Immature natural killer cell (primary cell): ENCODE measurements around the gene BCL2L14. TPM values are rescaled to one million over a fixed set of nuclear protein-coding genes. Genes with fewer than 3 reads are reported as not detected.

Experiments
- DNase-seq, 3 donors: peaks; one replicate each; pipeline ENCODE4 v3.0.0; 2022; ENCODE audit warnings: mixed read lengths in 1 of 3
- H3K27ac Mint-ChIP-seq, 6 donors: one replicate each; pipeline ENCODE4 v1.8.0; 2020; ENCODE audit warnings: mixed read lengths in 6 of 6, mild to moderate bottlenecking in 5 of 6, inconsistent platforms in 4 of 6, moderate library complexity in 3 of 6
- H3K27me3 Mint-ChIP-seq, 3 donors: one replicate each; pipeline ENCODE4 v1.8.0; 2020 to 2021; ENCODE audit warnings: low read depth in 3 of 3, mild to moderate bottlenecking in 3 of 3, mixed read lengths in 3 of 3, moderate library complexity in 3 of 3, inconsistent platforms in 1 of 3
- H3K36me3 Mint-ChIP-seq, 3 donors: one replicate each; pipeline ENCODE4 v1.8.0; 2020; ENCODE audit warnings: mixed read lengths in 3 of 3, inconsistent platforms in 2 of 3, mild to moderate bottlenecking in 2 of 3
- H3K4me1 Mint-ChIP-seq, 2 donors: one replicate each; pipeline ENCODE4 v1.8.0; 2020; ENCODE audit warnings: inconsistent platforms in 2 of 2, mild to moderate bottlenecking in 2 of 2, mixed read lengths in 2 of 2, moderate library complexity in 1 of 2
- H3K4me3 Mint-ChIP-seq, 5 donors: one replicate each; pipeline ENCODE4 v1.8.0; 2020; ENCODE audit warnings: mild to moderate bottlenecking in 5 of 5, mixed read lengths in 5 of 5, inconsistent platforms in 3 of 5, moderate library complexity in 3 of 5
- H3K9me3 Mint-ChIP-seq, 6 donors: one replicate each; pipeline ENCODE4 v1.8.0; 2020; ENCODE audit warnings: mild to moderate bottlenecking in 6 of 6, mixed read lengths in 6 of 6, inconsistent platforms in 4 of 6, moderate library complexity in 3 of 6
- polyA plus RNA-seq, 3 donors: library from polyadenylated mRNA; unstranded; fragments of 300-500 nt; fragmentation: Illumina TruSeq; gene quantifications; one replicate each; pipeline ENCODE4 v1.2.3, GENCODE V29; 2021

The BCL2L14 gene
- polyA plus RNA-seq, 3 donors from 2014 or later, result not detected

DNA sequence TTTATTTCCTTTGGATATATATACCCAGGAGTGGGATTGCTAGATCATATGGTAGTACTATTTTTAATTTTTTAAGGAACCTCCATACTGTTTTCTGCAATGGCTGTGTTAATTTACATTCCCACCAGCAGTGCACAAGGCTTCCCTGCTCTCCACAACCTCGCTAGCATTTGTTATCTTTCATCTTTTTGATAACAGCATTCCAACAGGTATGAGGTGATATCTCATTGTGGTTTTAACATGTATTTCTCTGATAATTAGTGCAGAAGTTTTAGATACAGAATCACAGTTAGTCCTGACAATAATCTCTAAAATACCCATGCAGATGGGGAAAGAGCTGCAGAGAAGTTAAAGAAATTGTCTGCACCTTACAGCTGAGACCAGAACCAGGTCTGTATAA lies 35.5 kb upstream of the BCL2L14 start:
- Mint-ChIP-seq H3K36me3 (no peaks in the 10 kb centered on the region), H3K9me3 (no peaks in the 10 kb centered on the region), H3K27ac (no peak overlapping the region), H3K27me3 (peaks cover 2 to 10% (median 10%) of the 10 kb centered on the region in 3 donors), H3K4me1 (peaks cover 16 to 18% of the 10 kb centered on the region in 2 donors), H3K4me3 (no peak overlapping the region)
- no peak for DNase-seq

DNA sequence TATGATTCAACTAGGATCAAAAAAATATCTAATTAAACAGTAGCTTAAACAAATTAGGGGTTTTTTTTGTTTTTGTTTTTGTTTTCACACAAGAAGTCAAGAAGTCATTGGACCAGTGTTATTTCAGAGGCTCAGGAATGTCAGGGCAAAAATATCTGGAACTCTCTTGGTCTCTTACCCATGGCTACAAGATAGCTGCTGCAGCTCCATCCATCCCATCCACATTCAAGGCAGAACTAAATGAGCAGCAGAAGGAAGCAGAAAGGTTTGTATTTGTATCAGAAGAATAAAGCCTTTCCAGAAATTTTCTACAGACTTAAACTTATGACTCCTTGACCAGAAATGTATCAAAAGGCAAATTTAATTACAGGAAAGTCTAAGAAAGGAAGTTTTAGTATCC lies 33.8 kb upstream of the BCL2L14 start:
- Mint-ChIP-seq H3K4me1 (peaks cover 15% of the 10 kb centered on the region in 2 donors), H3K4me3 (no peak overlapping the region), H3K9me3 (no peaks in the 10 kb centered on the region), H3K27me3 (peaks cover 0 to 15% (median 8%) of the 10 kb centered on the region in 3 donors), H3K36me3 (no peaks in the 10 kb centered on the region), H3K27ac (no peak overlapping the region)
- no peak for DNase-seq

DNA sequence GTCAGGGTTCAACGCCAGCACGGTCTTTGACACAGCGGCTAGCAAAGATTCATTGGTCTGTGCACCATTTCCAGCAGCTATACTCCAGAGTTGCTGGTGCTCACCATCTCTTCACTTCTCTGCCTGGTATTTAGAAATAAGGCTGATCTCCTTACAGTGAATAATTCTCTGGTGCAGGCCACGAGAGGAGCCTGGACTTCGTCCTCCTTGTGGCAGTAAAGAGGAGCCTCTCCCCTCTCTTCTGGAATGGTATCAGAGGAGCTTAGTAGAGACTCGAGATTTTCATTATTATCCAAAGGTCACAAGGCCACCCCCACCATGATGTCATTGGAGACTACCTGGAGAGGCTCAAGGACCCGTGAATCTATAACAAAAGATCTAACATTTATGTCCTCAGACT lies 30.8 kb upstream of the BCL2L14 start:
- Mint-ChIP-seq H3K9me3 (peaks cover 0 to 4% (median 0%) of the 10 kb centered on the region in 6 donors), H3K36me3 (no peaks in the 10 kb centered on the region), H3K27me3 (peaks cover 0 to 10% (median 8%) of the 10 kb centered on the region in 3 donors), H3K4me3 (no peak overlapping the region), H3K27ac (no peak overlapping the region), H3K4me1 (no peaks in the 10 kb centered on the region)
- no peak for DNase-seq

DNA sequence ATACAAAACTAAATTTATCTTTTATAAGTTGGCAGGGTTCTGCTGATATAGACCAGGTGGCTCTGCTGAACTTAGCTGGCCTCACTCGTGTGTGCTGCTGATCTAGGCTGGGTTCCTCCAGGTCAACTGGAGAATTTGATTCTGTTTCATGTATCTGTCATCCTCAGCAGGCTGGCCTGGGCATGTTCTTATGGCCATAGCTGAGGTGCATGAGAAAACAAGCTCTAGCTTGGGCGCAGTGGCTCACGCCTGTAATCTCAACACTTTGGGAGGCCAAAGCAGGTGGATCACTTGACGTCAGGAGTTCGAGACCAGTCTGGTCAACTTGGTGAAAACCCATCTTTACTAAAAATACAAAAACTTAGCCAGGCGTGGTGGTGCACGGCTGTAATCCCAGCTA lies 24.3 kb upstream of the BCL2L14 start:
- H3K27me3 Mint-ChIP-seq, result peaks cover 0 to 2% (median 1%) of the 10 kb centered on the region in 3 donors
- H3K36me3 Mint-ChIP-seq, result no peaks in the 10 kb centered on the region
- DNase-seq, result no peak
- H3K4me1 Mint-ChIP-seq, result no peaks in the 10 kb centered on the region
- H3K9me3 Mint-ChIP-seq, result peaks cover 0 to 4% (median 0%) of the 10 kb centered on the region in 6 donors
- H3K27ac Mint-ChIP-seq, result no peak overlapping the region
- H3K4me3 Mint-ChIP-seq, result no peak overlapping the region

DNA sequence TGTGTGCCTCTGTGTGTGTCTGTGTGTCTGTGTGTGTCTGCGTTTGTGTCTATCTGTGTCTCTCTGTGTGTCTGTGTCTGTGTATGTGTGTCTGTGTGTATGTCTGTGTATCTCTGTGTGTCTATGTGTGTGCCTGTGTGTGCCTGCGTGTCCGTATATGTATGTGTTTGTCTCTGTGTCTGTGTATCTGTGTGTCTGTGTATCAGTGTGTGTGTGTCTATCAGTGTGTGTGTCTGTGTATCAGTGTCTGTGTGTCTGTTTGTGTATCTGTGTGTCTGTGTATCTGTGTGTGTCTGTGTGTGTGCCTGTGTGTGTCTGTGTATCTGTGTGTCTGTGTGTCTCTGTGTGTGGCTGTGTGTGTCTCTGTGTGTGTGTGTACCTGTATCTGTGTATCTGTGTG lies 23.1 kb upstream of the BCL2L14 start:
- no peak for DNase-seq
- Mint-ChIP-seq H3K9me3 (peaks cover 0 to 4% (median 0%) of the 10 kb centered on the region in 6 donors), H3K4me3 (no peak overlapping the region), H3K4me1 (no peaks in the 10 kb centered on the region), H3K27me3 (peaks cover 0 to 2% (median 0%) of the 10 kb centered on the region in 3 donors), H3K27ac (no peak overlapping the region), H3K36me3 (no peaks in the 10 kb centered on the region)

DNA sequence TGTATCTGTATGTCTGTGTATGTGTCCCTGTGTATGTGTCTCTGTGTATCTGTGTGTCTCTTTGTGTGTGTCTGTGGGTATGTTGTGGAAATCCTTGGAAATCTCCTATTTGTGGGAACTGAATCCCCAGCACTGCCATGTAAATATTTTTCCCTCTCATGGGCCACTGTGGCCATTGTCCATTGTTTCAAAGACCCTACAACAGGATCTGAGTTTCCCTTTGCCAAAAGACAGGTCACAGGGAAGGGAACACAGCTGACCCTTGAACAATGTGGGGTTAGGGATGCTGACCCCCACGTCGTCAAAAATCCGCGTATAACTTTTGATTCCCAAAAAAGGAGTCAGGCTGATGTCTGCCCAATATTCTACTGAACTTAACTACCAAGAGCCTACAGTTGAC lies 22.5 kb upstream of the BCL2L14 start:
- no peak for DNase-seq

DNA sequence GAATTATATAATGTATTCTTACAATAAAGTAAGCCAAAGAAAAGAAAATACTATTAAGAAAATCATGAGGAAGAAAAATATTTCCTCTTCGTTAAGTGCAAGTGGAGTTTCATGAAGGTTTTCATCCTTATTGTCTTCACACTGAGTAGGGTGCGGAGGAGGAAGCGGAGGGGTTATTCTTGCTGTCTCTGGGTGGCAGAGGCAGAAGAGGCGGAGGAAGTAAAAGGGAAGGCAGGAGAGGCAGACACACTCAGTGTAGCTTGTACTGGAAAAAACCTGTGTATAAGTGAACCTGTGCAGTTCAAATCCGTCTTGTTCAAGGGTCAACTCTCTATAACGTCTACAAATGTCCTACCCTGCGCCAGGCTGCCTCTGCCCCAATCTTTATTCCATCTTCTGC lies 22.0 kb upstream of the BCL2L14 start:
- Mint-ChIP-seq H3K27me3 (peaks cover 0 to 2% (median 0%) of the 10 kb centered on the region in 3 donors), H3K9me3 (peaks cover 0 to under 1% (median 0%) of the 10 kb centered on the region in 6 donors), H3K36me3 (no peaks in the 10 kb centered on the region), H3K27ac (no peak overlapping the region), H3K4me3 (no peak overlapping the region), H3K4me1 (no peaks in the 10 kb centered on the region)
- no peak for DNase-seq

More for the DNA sequence above, 22.5 kb upstream of the BCL2L14 start:
- Mint-ChIP-seq H3K9me3 (peaks cover 0 to 4% (median 0%) of the 10 kb centered on the region in 6 donors), H3K27ac (no peak overlapping the region), H3K4me1 (no peaks in the 10 kb centered on the region), H3K36me3 (no peaks in the 10 kb centered on the region), H3K4me3 (no peak overlapping the region), H3K27me3 (peaks cover 0 to 2% (median 0%) of the 10 kb centered on the region in 3 donors)

DNA sequence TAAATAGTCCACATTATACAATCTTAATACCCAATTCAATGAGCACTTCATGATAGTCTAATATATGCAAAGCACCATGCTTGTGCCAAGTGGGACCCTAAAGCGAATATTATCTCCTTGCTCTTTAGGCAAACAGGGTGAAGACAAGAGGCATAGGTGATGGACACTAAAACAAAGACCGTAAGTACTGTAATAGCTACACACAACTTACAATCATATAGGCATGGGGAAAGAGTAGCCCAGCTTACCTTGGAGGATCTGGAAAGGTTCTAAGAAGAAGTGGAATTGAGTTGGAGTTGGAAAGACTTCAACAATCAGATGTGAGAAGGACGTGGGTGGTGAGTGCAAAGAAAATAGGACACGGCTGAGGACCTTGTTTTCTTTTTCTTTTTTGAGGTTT lies 19.1 kb upstream of the BCL2L14 start:
- Mint-ChIP-seq H3K27me3 (peaks cover 0 to 2% (median 0%) of the 10 kb centered on the region in 3 donors), H3K9me3 (no peaks in the 10 kb centered on the region), H3K4me1 (no peaks in the 10 kb centered on the region), H3K4me3 (no peak overlapping the region), H3K36me3 (no peaks in the 10 kb centered on the region), H3K27ac (no peak overlapping the region)
- no peak for DNase-seq

DNA sequence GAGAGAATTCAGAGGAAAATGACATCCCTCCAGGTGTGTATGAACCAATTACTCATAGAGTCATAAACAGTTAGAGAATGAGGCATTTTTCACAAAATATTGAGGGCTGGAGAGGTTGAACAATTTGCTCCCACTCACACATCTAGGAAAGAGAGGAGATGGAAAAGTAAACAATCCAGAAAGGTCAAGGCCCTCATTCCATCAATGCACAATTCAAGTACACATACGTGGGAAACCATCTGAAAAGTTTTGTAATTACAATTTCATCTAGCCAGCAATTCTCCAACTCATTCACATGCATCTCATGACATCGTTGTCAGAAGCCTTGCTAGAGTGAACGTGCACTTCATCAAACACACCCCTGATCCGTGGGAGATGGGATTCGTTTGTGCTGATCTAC lies 15.7 kb upstream of the BCL2L14 start:
- Mint-ChIP-seq H3K4me3 (no peak overlapping the region), H3K27me3 (peaks cover 0 to 5% (median 0%) of the 10 kb centered on the region in 3 donors), H3K36me3 (no peaks in the 10 kb centered on the region), H3K4me1 (no peaks in the 10 kb centered on the region), H3K9me3 (no peaks in the 10 kb centered on the region), H3K27ac (no peak overlapping the region)
- no peak for DNase-seq

DNA sequence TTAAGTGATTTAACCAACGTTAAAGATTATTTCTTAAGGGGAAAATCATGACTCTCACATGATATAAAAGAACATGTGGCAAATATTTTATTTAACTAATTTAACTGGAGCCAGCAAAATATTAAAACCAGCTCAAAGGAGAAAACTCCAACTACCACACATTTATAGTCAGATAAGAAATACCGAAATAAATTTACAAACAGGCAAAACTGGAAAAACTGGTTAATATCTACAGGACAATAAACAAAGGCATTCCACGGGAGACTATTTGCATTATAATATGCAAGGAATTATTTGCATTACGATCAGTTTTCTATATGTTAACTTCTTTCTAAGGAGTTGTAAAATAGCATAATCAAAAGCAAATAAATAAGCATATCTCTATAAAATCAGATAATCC lies 13.8 kb upstream of the BCL2L14 start:
- Mint-ChIP-seq H3K4me3 (no peak overlapping the region), H3K4me1 (no peaks in the 10 kb centered on the region), H3K27ac (no peak overlapping the region), H3K9me3 (no peaks in the 10 kb centered on the region), H3K36me3 (no peaks in the 10 kb centered on the region), H3K27me3 (peaks cover 2 to 8% (median 2%) of the 10 kb centered on the region in 3 donors)
- DNase-seq, result no peak

DNA sequence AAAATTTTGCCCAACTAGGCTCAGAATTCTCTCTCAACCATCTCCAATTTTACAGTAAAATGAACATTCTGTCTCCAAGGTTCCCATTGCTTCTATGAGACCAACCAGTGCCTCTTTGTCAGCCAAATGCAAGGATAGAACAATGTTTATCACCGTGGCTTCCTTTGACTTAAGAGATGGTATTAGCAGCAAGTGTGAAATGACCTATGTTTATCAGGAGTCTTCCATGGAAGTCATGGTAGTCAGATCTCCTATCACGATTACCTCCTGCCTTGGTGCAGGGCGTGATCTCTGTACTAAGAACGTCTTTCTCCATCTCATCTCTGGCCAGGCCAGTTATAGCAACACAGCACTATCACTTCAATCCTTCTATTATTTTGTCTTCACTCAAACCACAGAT lies 6.1 kb upstream of the BCL2L14 start:
- H3K36me3 Mint-ChIP-seq, result no peaks in the 10 kb centered on the region
- no peak for DNase-seq

DNA sequence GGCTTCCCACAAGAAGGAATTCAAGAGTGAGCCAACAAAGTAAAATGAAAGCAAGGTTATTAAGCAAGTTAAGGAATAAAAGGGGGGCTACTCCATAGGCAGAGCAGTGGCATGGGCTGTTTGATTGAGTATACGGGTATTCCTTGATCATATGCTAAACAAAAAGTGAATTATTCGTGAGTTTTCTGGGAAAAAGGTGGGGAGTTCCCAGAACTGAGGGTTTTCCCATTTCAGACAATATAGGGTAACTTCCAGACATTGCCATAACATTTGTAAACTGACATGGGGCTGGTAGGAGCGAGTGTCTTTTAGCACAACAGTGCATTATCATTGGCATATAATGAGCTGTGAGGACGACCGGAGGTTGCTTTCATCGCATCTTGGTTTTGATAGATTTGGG lies 2.0 kb upstream of the BCL2L14 start:
- Mint-ChIP-seq H3K36me3 (no peaks in the 10 kb centered on the region), H3K9me3 (no peaks in the 10 kb centered on the region), H3K27me3 (peaks cover 5 to 9% (median 6%) of the 10 kb centered on the region in 3 donors), H3K4me3 (no peak overlapping the region), H3K27ac (no peak overlapping the region), H3K4me1 (peaks cover 0 to 7% of the 10 kb centered on the region in 2 donors)
- no peak for DNase-seq

More for the DNA sequence above, 6.1 kb upstream of the BCL2L14 start:
- Mint-ChIP-seq H3K4me3 (no peak overlapping the region), H3K27me3 (peaks cover 2 to 6% (median 2%) of the 10 kb centered on the region in 3 donors), H3K9me3 (no peaks in the 10 kb centered on the region), H3K27ac (no peak overlapping the region), H3K4me1 (no peaks in the 10 kb centered on the region)

DNA sequence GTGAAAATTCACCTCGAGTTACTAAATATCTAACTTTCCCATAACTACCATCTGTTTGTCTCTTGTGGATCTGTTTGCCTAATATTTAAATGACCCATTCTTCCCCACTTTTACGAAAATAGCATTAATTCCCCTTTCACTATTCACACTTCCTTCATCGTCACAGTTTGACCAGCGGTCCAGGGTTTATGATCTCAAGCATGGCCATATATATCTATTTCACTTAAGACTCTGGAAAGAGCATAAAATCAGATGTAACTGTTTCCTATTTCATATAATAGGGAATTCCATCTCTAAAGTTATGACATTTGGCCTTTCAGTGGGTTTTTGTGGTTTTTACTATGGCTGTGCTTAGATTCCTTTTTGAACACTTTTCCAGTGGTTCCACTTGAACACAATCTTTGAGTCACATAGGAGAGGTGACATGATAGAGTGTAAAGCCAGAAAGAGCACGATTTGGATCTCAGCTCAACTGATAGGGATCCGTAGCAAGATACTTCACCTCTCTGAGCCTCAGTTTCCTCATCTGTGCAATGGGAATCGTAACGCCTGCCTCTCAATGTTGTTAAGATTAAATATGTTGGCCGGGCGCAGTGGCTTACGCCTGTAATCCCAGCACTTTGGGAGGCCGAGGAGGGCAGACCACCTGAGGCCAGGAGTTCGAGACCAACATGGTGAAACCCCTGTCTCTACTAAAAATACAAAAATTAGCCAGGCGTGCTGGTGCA lies 754 bp upstream of the BCL2L14 start:
- Mint-ChIP-seq H3K27ac (no peak overlapping the region), H3K36me3 (no peaks in the 10 kb centered on the region), H3K27me3 (peaks cover 5 to 9% (median 6%) of the 10 kb centered on the region in 3 donors), H3K4me3 (no peak overlapping the region), H3K9me3 (no peaks in the 10 kb centered on the region), H3K4me1 (peaks cover 0 to 7% of the 10 kb centered on the region in 2 donors)
- no peak for DNase-seq

DNA sequence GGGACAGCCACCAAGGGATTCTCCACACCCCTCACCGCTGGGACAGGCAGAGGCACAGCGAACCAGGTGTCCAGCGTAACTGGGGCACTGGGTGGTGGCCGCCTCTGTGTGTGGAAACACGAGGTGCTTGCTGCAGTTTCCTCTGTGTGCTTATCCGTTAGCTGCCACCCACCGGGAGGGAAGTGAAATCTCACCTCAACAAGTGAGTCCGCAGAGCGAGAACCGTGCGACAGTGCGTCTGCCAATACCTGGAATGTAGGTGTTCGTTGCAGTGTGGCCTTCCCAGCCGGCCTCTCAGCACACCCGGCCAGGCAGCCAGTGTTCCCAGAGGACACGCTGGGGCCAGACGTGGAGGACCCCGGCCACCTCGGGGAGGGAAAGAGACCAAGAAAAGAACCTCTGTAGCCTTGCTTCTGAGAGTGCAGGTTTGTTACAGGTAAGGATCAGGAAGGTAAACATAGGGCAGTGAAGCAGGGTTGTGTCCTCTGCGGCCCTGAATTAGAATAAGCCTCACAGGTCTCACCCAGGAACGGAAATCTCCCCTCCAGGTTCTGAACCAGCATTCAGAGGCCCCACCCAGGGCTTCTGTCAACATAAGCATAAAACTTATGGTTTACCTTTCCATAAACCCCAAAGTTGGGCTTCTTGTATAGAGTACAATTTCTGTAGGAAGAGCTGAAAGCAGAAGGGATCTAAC lies 1.5 kb downstream of the BCL2L14 start:
- Mint-ChIP-seq H3K4me3 (no peak overlapping the region), H3K36me3 (no peaks in the 10 kb centered on the region)
- DNase-seq, result no peak

More for the DNA sequence above, 1.5 kb downstream of the BCL2L14 start:
- peaks cover 0 to 7% of the 10 kb centered on the region in 2 donors for H3K4me1 Mint-ChIP-seq
- H3K27ac Mint-ChIP-seq, result no peak overlapping the region
- peaks cover 5 to 13% (median 7%) of the 10 kb centered on the region in 3 donors for H3K27me3 Mint-ChIP-seq
- no peaks in the 10 kb centered on the region for H3K9me3 Mint-ChIP-seq
